NCI-H1105 (cell line): ENCODE measurements around the gene CD58.

Experiments
- DNase-seq: peaks from one replicate; lab custom pipeline; 2025; lab: John Stamatoyannopoulos, UW

The CD58 gene

DNA sequence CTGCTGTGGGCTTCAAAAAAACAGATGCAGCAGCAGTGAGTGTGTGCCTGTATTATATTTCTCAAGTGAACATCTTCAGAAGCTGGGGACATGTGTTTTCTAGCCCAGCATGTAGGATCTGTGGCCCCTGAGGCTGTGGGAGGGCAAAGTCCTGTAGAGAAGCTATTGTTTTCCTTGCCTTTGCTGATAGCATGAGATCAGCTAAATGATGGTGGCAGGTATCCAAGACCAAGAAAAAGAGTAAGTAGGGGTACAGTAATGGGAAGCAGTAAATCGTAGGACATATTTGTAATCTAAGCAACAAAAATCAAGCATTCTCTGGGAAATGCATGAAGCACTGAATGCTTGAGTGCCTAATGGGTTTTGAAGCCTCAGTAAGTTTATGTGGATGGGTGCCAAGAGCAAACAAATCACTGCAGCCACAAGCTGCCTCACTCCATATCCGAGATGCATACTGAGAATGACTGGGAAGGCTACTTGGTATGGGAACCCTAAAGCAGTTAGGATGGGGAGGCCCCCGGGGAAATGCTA is 98.3 kb downstream of the CD58 start:
- DNase-seq: no peak

DNA sequence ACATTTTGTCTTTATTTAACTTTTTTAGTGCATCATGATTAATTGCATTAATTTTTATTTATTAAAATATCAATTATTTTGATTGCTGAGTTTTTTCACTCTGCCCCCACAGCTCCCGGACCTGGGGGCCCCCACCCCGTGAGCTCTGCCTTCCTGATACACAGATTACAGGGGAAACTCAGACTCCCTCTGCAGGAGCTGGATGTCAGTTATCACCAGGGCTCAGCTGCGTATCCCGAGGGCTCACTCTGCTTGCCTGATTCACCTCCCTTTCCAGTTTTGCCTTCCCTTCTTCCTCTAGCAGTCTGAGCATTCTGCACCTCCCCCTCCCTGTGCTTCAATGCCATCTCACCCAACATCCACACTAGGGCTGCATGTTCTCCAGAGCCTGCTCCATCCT is 99.6 kb downstream of the CD58 start:
- no peak for DNase-seq

GRCh38 chr1:116470671-116471070 is 100.2 kb downstream of the CD58 start:
- DNase-seq: no peak

GRCh38 chr1:116466810-116467557 is 103.8 kb downstream of the CD58 start:
- DNase-seq: no peak

DNA sequence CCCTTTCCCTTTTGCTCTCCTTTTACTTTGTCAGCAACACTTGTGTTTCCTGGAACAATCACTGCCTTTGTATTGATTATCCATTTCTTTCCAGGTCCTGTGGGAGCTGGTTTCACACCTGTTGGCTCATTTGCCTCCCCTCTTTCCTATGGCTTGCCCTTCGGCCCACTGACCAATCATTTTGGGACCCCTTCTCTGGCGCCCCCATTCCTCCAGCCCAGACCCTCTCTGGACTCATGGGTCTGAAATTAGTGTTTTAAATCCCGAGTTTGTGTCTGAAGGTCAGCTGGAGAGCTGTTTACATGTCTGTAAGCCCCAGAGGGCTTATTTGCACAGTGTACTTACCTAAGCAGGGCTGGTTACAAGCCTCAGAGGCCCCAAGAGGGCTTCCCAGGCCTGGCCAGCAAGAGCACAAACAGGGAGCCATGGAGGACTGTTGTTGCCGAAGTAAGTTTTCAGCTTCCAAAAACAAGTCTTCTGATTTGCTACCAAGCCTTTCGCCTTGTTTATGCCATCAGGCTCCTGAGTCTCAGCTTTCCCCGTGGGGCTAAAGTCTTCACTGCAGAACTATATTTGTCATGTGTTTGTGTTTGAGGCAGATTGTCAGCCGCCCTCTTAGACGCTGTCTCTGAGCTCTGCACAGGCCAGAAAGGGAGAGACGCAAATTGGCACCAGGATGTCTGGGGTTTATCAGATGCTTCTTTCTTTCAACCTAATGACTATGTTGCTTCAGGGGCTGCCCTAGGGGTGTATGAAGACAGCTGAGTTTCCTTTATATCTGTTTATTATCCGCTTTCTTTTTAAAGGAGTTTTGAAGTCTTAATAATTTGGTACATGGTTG is 104.8 kb downstream of the CD58 start:
- DNase-seq: no peak

GRCh38 chr1:116465477-116465844 is 105.4 kb downstream of the CD58 start:
- no peak for DNase-seq
